GM21786 (cell line): ENCODE measurements around the gene MYO1B.

Experiments used
- ATAC-seq: cut with Tn5 transposase; IDR thresholded peaks from one replicate; pipeline ENCODE4 v1.9.1; 2021; ENCODE audit not compliant: unreplicated experiment

The MYO1B gene

GRCh38 chr2:191296083-191297006, 51.1 kb downstream of the MYO1B start:
- ATAC-seq = no peak

DNA sequence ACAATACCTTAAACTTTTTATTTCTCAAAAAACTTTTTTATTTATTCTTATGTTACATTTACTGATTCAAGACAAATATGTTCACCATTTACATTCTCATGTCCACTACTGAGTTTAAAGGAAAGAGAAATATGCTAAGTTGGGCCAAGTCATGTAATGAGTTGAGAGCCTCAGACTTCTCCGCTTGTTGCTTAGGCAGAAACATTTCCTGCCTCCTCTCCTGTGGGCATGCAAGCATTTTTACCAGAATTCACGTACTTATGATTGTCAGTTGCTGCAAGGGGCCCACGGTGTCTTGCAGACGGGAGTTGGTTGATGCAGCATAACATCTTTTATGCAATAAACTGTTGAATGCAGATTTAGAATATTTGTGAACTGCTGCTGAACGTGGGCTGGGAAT, 51.8 kb downstream of the MYO1B start:
- ATAC-seq = no peak

DNA sequence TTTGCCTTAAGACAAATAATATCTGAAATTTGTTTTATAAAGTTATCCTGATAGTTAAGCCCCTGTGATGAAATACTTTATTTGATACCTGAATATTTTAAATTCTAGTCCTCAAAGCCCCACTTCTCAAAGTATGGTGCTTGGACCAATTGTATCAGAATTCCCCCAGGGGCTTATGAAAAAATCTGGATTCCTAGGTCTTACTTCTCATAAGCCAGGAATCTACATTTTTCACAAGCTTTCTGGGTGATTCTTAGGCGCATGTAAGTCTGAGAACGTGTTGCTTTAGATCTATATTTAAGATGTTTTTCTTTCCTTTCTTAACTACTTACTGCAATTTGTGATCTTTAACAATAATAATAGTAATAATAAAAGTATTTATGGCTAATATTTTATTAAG, 53.1 kb downstream of the MYO1B start:
- no peak for ATAC-seq

- ATAC-seq = no peak
These were observed 53.8 kb downstream of the MYO1B start for GRCh38 chr2:191299010-191299409.

DNA sequence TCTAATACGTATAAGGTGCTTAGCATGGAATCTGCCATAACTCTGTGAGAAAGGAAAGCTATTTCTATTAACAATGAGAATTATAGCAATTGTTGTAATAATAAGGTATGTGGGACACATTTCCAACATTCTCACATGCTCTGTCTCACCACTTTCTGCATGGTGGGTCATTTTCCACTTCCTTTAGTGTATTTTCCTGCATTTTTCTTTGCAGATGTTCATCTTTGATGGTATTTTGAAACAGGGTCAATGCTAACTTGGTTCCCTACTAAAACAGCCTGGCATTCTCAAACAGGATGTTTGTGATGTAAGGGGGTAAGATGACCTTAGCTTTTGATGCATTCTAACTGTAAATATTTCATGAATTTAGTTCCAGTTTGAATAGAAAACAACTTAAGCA, 54.7 kb downstream of the MYO1B start:
- no peak for ATAC-seq

GRCh38 chr2:191301971-191302370, 56.8 kb downstream of the MYO1B start:
- no peak for ATAC-seq

DNA sequence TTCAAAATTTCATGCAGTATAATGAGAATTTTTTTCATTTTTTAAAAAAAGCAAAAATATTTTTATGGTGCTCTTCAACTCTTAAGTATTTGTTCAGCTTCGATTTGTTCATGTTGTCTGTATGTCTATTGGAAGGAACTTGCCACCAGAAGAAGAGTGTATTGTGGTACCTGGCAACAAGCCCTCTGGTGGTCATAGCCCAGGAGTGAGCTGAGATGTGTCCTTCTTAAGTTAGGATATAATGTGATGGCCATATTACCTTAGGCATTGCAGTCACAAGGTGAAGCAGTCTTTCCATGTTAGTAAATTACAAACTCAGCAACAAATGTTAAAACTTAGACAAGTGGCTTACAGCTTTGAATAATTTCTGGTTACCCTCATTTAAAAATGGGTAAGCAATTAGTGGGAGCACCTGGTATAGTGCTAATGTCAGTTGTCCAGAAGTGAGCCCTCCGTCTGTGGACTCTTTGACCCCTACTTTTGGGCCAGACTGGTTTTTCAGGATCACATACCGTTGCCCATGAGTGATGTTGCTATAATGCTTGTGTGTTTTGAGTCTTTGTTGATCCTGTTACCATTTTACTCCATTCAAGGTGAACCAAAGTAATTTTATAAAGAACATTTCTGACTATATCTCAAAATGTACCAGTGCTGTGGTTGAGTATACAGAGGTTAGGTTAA, 57.4 kb downstream of the MYO1B start:
- no peak for ATAC-seq

DNA sequence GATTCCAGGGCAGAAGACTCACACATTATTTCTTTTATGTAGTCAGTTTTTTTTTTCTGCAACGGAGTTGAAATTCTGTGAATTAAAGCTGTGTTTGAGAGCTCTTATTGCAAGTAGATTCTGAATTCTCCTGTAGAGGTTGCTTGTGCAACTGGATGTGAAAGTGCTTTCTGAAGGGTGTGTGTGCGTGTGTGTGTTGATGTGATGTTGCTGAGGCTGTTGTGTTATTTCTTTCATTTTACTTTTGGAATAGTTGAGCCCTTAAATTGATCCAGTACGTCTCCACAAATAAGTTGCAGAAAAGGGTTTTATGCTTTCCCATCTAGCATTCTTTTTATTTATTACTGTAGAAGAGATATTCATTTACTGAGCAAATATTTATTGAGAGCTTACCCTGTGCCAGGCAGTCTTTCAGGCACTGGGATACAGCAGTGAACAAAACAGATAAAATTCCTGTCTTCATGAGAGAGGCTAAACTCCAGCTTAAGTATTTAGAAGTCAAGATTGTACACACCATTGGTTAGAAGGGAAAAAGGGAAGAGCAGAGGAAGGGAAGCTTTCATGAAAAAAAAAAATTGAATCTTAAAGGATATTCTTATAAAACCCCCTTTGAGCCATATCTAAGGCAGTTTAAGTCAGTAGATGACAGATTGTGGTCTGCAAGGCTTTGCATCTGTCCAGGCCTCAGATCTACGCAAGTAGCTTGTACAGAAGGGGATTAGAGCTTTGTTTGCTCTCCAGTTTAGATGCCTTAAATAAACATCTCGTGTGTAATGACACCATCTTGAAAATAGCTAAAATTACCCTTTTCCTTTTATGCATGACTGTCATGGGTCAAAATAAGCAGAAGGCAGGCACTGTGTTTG, 58.2 kb downstream of the MYO1B start:
- ATAC-seq = no peak

DNA sequence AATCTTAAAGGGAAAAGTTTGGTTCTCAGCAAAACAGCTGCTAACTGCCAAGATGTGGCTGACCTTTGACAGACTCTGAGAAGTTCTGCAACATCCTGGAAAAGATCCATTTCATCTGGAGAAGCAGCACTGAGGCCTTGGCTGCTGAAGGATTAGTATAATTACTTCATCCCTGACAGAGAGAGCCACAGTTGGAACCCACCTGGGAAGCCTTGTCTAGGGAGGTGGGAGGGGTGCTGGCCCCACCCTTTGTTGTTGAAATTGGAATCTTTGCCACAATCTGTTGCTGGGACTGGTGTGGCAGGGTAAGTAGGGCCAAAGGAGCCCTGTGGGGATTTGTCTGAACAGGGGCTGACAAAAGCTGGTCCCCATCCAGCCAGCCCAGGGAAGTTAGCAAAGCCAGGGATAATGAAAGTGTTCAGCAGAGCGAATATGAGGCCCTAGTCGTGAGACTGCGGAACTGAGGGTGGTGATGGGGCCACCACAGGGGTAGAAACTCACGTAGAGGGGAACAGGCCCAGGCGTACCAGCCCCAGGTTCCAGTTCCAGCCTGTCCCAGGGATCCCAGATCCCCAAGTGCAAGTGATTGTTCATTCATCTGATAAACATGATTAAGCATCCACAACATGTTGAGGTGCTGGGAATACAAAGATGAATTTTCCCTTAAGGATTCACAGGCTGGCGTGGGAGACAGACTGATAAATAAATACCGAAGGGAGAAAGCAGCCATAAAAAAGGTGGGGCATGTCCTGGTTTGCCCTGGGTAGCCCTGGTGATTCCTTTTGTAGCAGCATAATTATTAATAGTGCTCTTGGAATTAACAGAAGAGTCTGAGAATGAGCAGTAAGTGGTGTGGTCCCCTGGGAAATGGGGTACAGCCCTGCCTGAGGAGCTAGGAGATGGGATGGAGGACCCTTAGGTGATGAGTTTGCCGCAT, 60.0 kb downstream of the MYO1B start:
- no peak for ATAC-seq

DNA sequence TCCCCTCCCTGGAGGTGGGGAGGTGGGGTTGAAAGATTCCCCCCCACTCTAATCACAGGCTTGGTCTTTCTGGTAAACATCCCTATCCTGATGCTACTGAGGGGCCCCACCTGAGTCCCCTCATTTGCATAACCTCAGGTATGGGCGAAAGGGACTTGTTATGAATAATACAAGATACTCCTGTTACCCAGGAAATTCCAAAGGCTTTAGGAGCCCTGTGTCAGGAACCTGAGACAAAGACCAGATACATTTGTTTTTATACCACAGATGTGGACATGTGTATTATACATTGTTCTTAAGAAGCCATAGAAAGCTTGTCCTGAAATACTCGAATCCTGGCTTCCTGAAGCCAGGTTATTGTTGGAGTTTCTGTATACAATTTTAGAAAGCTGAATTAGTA, 62.8 kb downstream of the MYO1B start:
- no peak for ATAC-seq

- no peak for ATAC-seq
These were observed 66.0 kb downstream of the MYO1B start for GRCh38 chr2:191311156-191311555.

GRCh38 chr2:191311627-191312026, 66.4 kb downstream of the MYO1B start:
- no peak for ATAC-seq

DNA sequence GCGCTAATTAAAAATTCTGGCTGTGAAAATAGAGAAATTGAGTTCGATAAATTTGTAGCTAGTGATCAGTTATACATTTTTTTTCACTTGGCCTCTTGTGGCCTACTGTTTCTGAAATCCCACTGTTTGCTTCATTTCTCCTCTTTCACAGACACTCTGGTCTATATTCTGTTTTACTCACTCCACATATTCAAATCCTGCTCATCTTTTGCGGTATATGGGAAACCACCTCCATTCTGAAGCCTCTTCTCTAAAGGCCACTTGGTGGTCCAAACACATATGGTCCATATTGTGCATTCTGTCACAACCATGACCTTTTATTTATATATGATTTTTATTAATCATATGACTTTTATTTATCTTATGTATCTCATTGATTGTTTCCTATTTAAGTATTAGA, 67.0 kb downstream of the MYO1B start:
- no peak for ATAC-seq

DNA sequence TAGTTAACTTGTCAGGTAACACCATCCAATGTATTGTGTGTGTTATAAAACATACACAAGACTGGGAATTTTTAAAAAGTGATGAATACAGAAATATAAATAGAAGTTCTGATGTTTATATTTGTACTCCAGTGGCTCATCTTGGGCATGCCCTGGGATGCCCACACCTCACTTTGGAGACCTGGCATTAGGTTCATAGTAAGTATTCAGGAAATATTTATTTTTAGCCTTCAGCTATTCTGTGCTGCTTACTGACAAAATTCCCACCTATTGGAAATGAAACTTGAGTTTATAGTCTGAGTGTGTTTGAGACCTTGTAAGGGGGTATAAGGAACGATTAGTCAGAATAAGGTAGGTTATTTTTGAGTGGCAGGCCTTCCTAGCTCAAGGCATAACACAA, 67.5 kb downstream of the MYO1B start:
- ATAC-seq = no peak

DNA sequence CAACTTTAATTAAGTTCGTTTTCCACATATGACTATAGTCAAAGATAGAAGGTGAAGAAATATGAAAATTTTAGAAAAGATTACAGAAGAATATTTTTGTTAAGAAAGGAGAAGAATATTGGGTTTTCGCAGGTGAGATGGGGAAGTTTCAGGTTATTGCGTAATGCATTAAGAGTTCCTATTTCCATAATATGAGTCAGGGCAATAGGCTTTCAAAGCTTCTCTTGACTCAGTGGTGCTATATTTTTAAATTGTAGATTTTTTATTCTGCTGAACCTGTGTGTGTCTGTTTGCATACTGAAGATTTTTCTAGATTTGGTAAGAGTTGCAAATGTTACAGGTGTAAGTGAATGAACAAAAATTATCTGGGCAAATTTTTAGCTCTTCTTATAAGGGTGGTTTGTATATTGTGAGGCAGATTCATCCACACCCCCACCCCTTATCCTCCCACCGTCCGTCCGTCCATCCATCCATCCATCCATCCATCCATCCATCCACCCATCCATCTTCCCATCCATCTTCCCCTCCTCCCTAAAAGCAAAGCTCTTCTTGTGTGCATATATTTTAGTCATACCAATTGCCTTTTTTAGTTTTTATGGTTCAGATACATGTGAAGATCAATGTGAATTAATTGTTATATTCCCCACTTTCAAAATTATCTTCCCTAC, 69.6 kb downstream of the MYO1B start:
- ATAC-seq = no peak

DNA sequence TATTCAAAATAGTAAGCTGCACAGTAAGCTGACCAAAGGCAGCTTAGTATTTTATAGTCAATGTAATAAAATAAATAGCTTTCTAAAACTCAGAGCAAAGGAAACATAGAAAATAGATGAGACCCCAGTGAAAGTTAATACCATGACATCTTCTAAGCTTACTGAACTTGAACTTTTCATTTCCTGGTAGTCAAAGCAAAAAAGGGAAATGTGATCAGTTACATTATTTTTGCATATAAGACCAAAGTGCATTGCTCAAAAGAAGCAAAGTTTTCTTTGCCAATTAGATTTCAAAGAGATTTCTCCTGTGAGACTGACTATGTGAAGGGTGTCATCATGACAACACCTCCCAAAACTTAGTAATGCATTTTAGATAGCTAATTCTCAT, 70.2 kb downstream of the MYO1B start:
- ATAC-seq = no peak

DNA sequence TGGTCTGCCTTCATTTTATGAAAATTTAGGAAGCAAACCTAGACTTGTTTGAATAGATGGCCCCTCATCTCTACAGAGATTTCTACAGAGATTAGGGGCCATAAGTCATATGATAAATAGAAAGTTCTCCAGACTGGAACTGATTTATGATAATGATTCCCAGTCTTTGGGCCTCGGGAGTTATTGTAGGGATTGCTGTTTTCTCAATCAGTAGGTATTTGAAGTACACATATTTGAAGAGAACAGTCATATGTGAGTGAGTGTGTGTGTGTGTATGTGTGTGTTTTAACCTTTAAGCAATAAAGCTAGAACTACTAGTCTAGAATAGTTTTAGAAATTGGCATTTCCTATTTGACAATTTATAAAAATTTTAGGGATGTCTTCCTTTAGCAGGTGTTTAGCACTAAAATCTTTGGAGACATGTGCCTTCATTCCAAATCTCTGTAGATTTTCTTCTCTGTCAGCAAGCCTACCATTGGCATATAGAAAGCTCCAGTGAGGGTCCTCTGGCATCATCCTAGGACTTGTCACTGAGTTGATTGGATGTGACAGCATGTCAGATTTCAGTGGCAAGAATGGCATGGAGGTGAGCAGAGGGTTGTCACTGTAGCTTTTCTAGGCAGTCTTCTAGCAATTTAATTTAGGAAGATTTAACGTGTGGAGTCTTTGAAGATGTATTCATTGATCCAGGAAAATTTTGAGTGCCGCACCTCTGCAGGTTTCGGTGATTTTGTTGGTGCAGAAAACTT, 71.2 kb downstream of the MYO1B start:
- ATAC-seq = no peak

GRCh38 chr2:191318037-191318728, 73.0 kb downstream of the MYO1B start:
- ATAC-seq = no peak

DNA sequence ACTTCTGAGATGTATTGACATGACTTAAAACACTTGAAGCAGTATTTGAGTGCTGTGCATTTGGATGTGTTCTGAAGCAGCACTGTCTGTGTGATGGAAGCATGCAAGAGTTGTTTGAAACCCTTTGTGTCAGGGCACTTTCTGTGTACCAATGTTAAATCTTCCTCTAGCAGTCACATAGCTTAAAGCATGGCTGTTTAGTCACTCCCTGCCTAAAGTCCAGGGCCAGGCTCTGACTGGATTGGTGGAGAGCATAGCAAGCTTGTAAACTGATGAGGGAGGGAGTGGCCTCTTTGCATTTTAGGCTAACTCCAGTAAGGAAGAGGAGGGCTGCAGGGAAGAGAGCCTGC, 73.5 kb downstream of the MYO1B start:
- no peak for ATAC-seq
